Peyer's patch (tissue), 4 donors: ENCODE measurements around the gene CLEC20A.

Experiments used
- POLR2A ChIP-seq, 2 donors: fragments of 450-650 bp; IDR thresholded peaks; one replicate each; pipeline ENCODE4 v1.5.1; 2017; ENCODE audit warnings: antibody characterized with exemption in 2 of 2, mild to moderate bottlenecking in 2 of 2, moderate library complexity in 2 of 2
- TF ChIP-seq, protein P1 (sequence below), 6 experiments: fragments of 450-650 bp in 4 of 6; fragments of 200-600 bp in 2 of 6; sonication (generic) in 1 of 6; IDR thresholded peaks; one replicate each; pipeline ENCODE4 v1.5.1; 2017 to 2019; ENCODE audit warnings: antibody characterized with exemption in 6 of 6, mild to moderate bottlenecking in 3 of 6, moderate library complexity in 1 of 6

DNA sequence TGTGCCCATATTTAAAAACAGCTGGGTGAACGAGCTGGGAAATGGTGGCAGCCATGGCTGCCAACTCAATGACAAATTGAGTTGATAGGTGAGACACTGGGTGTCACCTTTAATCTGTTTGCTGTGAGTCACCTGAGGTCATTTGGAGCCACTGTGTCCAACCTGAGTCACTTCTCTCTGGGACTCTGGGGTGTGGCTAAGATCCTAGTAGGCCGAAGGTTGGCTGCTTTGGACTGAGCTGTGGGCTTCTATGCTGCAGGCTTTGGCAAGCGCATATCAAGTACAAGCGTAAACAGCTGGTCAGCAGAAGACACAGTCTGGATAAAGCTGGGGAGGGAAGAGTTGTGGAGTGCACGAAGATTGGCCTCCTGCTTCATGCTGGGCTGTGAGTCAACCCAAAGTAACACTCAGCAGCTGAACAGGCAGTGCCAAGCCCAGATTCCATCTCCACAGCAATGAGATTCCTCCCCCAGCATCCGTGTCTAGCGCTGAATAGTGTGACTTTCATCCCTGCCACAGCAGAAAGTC, 40.1 kb upstream of the CLEC20A start:
- TF ChIP-seq, protein P1, sequence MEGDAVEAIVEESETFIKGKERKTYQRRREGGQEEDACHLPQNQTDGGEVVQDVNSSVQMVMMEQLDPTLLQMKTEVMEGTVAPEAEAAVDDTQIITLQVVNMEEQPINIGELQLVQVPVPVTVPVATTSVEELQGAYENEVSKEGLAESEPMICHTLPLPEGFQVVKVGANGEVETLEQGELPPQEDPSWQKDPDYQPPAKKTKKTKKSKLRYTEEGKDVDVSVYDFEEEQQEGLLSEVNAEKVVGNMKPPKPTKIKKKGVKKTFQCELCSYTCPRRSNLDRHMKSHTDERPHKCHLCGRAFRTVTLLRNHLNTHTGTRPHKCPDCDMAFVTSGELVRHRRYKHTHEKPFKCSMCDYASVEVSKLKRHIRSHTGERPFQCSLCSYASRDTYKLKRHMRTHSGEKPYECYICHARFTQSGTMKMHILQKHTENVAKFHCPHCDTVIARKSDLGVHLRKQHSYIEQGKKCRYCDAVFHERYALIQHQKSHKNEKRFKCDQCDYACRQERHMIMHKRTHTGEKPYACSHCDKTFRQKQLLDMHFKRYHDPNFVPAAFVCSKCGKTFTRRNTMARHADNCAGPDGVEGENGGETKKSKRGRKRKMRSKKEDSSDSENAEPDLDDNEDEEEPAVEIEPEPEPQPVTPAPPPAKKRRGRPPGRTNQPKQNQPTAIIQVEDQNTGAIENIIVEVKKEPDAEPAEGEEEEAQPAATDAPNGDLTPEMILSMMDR (IDR thresholded peaks at IDR 0.05): no peak
- TF ChIP-seq POLR2A (IDR thresholded peaks at IDR 0.05): peak; percentile 50 to 58
